MM.1S (cell line): ENCODE measurements around the gene FAM83B.
"Not testable (repeated sequence)": the region's sequence is repeated elsewhere in the genome, so short reads cannot be mapped to it uniquely, and the experiment has no call there.

Experiments used
- DNase-seq: peaks from one replicate; pipeline ENCODE4 v3.0.0-alpha.2; 2015
- H2AFZ ChIP-seq: fragments of 300-600 bp; sonication (generic); 2 replicates; pipeline ENCODE4 v1.6.0; 2016; ENCODE audit warnings: antibody characterized with exemption, low read length
- H3F3A ChIP-seq: fragments of 300-600 bp; sonication (generic); 2 replicates; pipeline ENCODE4 v1.6.1; 2016; ENCODE audit warnings: mild to moderate bottlenecking, antibody characterized with exemption, low read length, moderate library complexity, mixed read lengths; ENCODE audit not compliant: insufficient read depth
- H3K27ac ChIP-seq: fragments of 300-600 bp; sonication (generic); 2 replicates; pipeline ENCODE4 v1.5.1; 2016; ENCODE audit warnings: mild to moderate bottlenecking, low read length
- H3K27me3 ChIP-seq: fragments of 300-600 bp; sonication (generic); replicated peaks from 2 replicates; pipeline ENCODE4 v1.6.0; 2016; ENCODE audit warnings: low read length; ENCODE audit not compliant: insufficient read depth
- H3K36me3 ChIP-seq: fragments of 300-600 bp; sonication (generic); replicated peaks from 2 replicates; pipeline ENCODE4 v1.6.1; 2016; ENCODE audit warnings: mild to moderate bottlenecking, low read length, mixed read lengths; ENCODE audit not compliant: insufficient read depth
- H3K4me1 ChIP-seq: fragments of 300-600 bp; sonication (generic); 2 replicates; pipeline ENCODE4 v1.6.1; 2016; ENCODE audit warnings: low read length, mixed read lengths
- H3K4me2 ChIP-seq: fragments of 300-600 bp; sonication (generic); 2 replicates; pipeline ENCODE4 v1.6.0; 2016; ENCODE audit warnings: low read depth, low read length
- H3K4me3 ChIP-seq: fragments of 300-600 bp; sonication (generic); 2 replicates; pipeline ENCODE4 v1.5.1; 2016; ENCODE audit warnings: low read length, mixed read lengths
- H3K79me2 ChIP-seq: fragments of 300-600 bp; sonication (generic); 2 replicates; pipeline ENCODE4 v1.6.1; 2016; ENCODE audit warnings: mixed run types, low read length, mixed read lengths
- H3K9ac ChIP-seq: fragments of 300-600 bp; sonication (generic); 2 replicates; pipeline ENCODE4 v1.6.1; 2016; ENCODE audit warnings: low read length, mixed read lengths
- H3K9me2 ChIP-seq: fragments of 300-600 bp; sonication (generic); replicated peaks from 2 replicates; pipeline ENCODE4 v1.6.1; 2016; ENCODE audit warnings: mild to moderate bottlenecking, low read length, mixed read lengths; ENCODE audit not compliant: insufficient read depth
- H3K9me3 ChIP-seq: fragments of 300-600 bp; sonication (generic); replicated peaks from 2 replicates; pipeline ENCODE4 v1.6.1; 2016; ENCODE audit warnings: mild to moderate bottlenecking, low read length, mixed read lengths; ENCODE audit not compliant: insufficient read depth
- H4K20me1 ChIP-seq: fragments of 300-600 bp; sonication (generic); 2 replicates; pipeline ENCODE4 v1.6.1; 2016; ENCODE audit warnings: mild to moderate bottlenecking, low read length, moderate library complexity, mixed read lengths; ENCODE audit not compliant: insufficient read depth
- EZH2 ChIP-seq: fragments of 300-600 bp; sonication (generic); optimal IDR thresholded peaks from 2 replicates; pipeline ENCODE3; 2017; ENCODE audit warnings: low read depth, mild to moderate bottlenecking, antibody characterized with exemption, low read length, mixed read lengths
- EZH2phosphoT487 ChIP-seq: fragments of 300-600 bp; sonication (generic); IDR thresholded peaks from 2 replicates; pipeline ENCODE4 v1.6.1; 2018; ENCODE audit warnings: antibody characterized with exemption, low read length
- TF ChIP-seq, protein P1 (sequence below): fragments of 300-600 bp; sonication (generic); IDR thresholded peaks from 2 replicates; pipeline ENCODE4 v1.5.1; 2016; ENCODE audit warnings: antibody characterized with exemption, low read length, mixed read lengths

The FAM83B gene

DNA sequence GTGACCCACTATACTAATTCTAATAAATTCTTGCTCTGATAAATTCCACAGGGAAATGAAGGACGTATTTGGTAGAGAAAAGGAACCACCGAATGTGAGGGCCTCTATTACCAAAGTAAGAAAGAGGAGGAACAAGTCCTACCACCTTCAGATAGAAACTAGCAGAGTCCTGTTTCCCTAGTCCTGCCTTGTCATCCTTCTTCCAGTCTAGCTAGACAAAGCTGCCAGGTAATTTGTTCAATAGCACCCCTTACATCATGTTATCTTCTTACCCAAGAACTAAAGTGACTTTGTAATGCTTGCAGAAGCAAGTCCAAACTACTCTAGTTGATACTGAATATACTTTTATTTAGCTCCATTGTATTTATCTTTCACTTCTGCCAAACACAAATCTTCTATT lies 29.3 kb upstream of the FAM83B start:
- no peak for DNase-seq
- no peak overlapping the region for H3K9ac ChIP-seq
- no peak for TF ChIP-seq EZH2phosphoT487
- TF ChIP-seq, protein P1, sequence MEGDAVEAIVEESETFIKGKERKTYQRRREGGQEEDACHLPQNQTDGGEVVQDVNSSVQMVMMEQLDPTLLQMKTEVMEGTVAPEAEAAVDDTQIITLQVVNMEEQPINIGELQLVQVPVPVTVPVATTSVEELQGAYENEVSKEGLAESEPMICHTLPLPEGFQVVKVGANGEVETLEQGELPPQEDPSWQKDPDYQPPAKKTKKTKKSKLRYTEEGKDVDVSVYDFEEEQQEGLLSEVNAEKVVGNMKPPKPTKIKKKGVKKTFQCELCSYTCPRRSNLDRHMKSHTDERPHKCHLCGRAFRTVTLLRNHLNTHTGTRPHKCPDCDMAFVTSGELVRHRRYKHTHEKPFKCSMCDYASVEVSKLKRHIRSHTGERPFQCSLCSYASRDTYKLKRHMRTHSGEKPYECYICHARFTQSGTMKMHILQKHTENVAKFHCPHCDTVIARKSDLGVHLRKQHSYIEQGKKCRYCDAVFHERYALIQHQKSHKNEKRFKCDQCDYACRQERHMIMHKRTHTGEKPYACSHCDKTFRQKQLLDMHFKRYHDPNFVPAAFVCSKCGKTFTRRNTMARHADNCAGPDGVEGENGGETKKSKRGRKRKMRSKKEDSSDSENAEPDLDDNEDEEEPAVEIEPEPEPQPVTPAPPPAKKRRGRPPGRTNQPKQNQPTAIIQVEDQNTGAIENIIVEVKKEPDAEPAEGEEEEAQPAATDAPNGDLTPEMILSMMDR, result no peak
- TF ChIP-seq EZH2, result no peak

DNA sequence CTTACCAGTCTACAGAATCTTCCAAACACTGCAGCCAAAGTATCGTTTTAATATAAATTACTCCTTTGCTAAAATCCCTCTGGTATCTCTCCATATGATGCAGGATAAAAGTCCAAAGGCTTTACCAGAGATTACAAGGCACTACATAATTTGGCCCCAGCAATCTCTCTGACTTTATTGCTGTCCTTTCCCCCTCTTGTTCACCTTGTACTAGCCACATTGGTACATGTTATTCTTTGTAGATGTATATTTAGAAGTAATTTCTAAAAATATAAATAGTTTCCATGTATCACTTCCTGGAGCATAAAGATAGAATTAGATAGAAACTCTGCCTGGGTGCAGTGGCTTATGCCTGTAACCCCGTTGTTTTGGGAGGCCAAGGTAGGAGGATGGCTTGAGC lies 28.7 kb upstream of the FAM83B start:
- no peaks in the 10 kb centered on the region for H3K9me3 ChIP-seq
- no peaks in the 10 kb centered on the region for H3K27me3 ChIP-seq
- H3F3A ChIP-seq, result no peaks in the 10 kb centered on the region
- H3K27ac ChIP-seq, result no peak overlapping the region
- H3K36me3 ChIP-seq, result no peaks in the 10 kb centered on the region
- 0 out of 2 replicates have a peak, but pooled peaks cover 4% of the 10 kb centered on the region for H3K4me1 ChIP-seq
- H3K9me2 ChIP-seq, result no peaks in the 10 kb centered on the region
- H3K79me2 ChIP-seq, result no peaks in the 10 kb centered on the region
- TF ChIP-seq, protein P1, result no peak
- no peak for DNase-seq
- no peak overlapping the region for H2AFZ ChIP-seq
- no peaks in the 10 kb centered on the region for H4K20me1 ChIP-seq
- H3K9ac ChIP-seq, result no peak overlapping the region
- H3K4me3 ChIP-seq, result no peak overlapping the region
- H3K4me2 ChIP-seq, result 0 out of 2 replicates have a peak overlapping the region, but pooled peaks have one; percentile 3

More for the DNA sequence above, 29.3 kb upstream of the FAM83B start:
- Histone ChIP-seq H3K4me3 (no peak overlapping the region), H3F3A (no peaks in the 10 kb centered on the region), H3K4me1 (0 out of 2 replicates have a peak, but pooled peaks cover 4% of the 10 kb centered on the region), H3K27ac (no peak overlapping the region), H3K4me2 (no peak overlapping the region), H3K79me2 (no peaks in the 10 kb centered on the region), H3K27me3 (no peaks in the 10 kb centered on the region), H4K20me1 (no peaks in the 10 kb centered on the region), H2AFZ (no peak overlapping the region), H3K9me2 (no peaks in the 10 kb centered on the region), H3K36me3 (no peaks in the 10 kb centered on the region), H3K9me3 (no peaks in the 10 kb centered on the region)

DNA sequence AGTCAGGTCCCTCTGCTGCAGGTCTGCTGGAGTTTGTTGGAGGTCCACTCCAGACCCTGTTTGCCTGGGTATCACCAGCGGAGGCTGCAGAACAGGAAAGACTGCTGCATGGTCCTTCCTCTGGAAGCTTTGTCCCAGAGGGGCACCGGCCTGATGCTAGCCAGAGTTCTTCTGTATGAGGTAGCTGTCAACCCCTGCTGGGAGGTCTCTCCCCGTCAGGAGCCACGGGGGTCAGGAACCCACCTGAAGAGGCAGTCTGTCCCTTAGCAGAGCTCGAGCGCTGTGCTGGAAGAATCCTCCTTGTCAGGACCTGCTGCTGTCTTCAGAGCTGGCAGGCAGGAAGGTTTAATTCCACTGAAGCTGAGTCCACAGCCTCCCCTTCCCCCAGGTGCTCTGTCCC lies 22.3 kb upstream of the FAM83B start:
- not testable (repeated sequence) for H3K9ac ChIP-seq, H3K4me2 ChIP-seq, H3K79me2 ChIP-seq, H2AFZ ChIP-seq, H3K9me3 ChIP-seq, H4K20me1 ChIP-seq, H3K4me1 ChIP-seq, H3K36me3 ChIP-seq, H3K4me3 ChIP-seq, H3K9me2 ChIP-seq, H3K27me3 ChIP-seq, H3K27ac ChIP-seq, DNase-seq, H3F3A ChIP-seq

DNA sequence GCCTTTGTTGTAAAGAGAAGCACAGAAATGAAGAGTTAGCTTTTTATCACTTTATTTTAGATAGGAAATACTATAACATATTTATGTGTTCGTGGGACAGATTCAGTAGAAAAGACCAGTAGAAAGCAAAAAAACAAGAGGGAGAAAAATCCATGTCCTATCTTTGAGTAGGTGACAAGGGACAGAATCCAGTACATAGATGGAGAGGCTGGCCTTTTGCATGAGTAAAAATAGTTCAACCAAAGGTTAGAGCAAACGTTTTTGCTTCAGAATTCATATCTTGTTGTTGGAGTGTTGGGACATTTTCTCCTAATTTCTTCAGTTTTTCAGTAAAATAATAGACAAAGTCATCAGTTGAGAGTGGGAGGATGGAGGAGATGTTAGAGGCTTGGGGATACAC lies 19.6 kb upstream of the FAM83B start:
- Histone ChIP-seq H3K9me2 (no peaks in the 10 kb centered on the region), H4K20me1 (no peaks in the 10 kb centered on the region), H3K4me3 (no peak overlapping the region), H2AFZ (no peak overlapping the region), H3K27ac (no peak overlapping the region), H3K4me1 (no peaks in the 10 kb centered on the region), H3K4me2 (no peak overlapping the region), H3K79me2 (no peaks in the 10 kb centered on the region), H3F3A (no peaks in the 10 kb centered on the region), H3K9me3 (no peaks in the 10 kb centered on the region), H3K36me3 (no peaks in the 10 kb centered on the region), H3K9ac (no peak overlapping the region), H3K27me3 (no peaks in the 10 kb centered on the region)
- no peak for TF ChIP-seq EZH2
- TF ChIP-seq, protein P1, result no peak
- TF ChIP-seq EZH2phosphoT487, result no peak
- DNase-seq, result no peak
